GM21619 (cell line): ENCODE results near the gene SLC25A21.
"Not testable (repeated sequence)": the region's sequence is repeated elsewhere in the genome, so short reads cannot be mapped to it uniquely, and the experiment has no call there.

ENCODE experiments used
- ATAC-seq: cut with Tn5 transposase; IDR thresholded peaks from one replicate; pipeline ENCODE4 v1.9.1; 2021; ENCODE audit not compliant: unreplicated experiment

Gene SLC25A21

DNA sequence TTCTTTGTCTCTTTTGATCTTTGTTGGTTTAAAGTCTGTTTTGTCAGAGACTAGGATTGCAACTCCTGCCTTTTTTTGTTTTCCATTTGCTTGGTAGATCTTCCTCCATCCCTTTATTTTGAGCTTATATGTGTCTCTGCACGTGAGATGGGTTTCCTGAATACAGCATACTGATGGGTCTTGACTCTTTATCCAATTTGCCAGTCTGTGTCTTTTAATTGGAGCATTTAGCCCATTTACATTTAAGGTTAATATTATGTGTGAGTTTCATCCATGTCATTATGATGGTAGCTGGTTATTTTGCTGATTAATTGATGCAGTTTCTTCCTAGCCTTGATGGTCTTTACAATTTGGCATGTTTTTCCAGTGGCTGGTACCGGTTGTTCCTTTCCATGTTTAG, 276.1 kb downstream of the SLC25A21 start:
- not testable (repeated sequence) for ATAC-seq

DNA sequence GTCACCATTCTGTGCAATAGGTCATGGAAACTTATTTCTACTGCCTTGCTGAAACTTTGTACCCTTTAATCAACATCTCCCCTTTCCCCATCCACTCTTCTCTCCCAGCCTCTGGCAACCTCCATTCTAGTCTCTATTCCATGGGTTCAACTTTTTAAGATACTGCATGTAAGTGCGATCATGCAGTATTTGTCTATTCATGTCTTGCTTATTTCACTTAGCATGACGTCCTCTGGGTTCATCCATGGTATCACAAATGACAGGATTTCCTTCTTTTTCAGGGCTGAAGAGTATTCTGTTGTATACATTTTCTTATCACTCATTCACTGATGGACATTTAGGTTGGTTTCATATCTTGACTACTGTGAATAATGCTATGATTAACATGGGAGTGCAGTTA, 288.4 kb downstream of the SLC25A21 start:
- ATAC-seq = no peak

DNA sequence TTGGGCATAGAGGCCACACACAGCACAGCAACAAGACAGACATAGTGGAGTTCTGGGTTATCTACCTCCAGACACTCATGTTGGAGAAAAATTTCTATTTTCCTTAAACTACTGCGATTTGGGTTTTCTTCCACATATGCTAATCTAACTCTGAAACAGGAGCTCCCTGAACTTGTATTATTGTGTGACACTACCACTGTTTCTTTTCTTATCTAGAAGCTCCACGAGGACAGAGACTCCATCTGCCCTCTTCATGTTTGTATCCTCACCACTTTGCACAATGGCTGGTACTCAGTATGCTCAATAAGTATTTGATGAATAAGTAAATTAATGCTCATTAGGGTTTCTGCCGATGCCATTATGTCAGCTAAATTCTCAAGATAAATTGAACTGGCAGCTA, 292.1 kb downstream of the SLC25A21 start:
- ATAC-seq = no peak

DNA sequence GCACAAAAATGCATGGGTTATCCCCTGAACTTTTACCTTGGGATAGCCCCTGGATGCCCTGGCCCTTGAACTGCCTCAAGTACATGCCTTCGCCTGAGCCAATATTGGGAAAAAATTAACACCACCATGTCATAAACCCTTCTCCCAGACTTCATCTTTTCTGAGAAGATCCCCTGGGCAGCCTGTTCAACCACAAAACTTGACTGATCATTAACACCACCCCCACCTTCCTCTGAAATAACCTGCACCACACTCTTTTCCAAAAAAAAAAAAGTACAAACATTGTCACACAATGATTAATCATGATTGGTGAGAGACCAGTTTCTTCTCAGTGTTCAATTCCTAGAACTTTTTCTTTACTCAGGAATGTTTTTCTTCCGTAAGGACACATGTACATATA, 292.8 kb downstream of the SLC25A21 start:
- no peak for ATAC-seq

DNA sequence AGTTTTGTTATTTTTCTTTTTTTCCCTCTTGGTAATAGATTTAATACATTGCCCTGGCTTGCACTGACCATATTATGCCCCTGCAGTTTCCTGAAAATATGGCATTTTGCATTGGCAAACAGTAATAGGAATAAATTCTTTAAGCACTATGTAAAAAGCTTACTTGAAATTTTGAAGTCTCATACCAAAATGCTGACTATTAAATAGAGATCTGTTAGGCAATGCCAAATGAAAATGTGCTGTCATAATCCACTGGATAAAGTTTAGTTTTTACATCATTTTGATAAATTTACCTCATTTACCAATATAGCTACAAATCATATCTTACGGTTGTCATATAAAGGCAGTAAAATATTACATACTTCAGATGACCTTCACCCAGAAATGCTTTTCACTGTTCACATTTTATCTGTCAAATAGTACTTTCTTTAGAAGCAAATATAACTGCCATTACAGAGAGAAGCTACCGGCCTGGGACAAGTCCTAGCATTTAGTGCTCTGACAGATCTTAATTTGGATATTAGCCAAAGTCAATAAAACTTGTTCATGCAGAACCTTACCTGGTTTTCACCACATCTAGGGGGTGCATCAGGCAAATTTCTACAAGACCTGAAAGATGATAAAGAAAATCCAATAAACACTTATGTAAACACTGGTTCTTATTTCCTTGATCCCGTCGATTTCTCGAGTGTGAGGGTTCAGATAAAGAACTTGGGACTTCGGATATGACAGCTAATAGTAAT, 297.8 kb downstream of the SLC25A21 start:
- no peak for ATAC-seq

DNA sequence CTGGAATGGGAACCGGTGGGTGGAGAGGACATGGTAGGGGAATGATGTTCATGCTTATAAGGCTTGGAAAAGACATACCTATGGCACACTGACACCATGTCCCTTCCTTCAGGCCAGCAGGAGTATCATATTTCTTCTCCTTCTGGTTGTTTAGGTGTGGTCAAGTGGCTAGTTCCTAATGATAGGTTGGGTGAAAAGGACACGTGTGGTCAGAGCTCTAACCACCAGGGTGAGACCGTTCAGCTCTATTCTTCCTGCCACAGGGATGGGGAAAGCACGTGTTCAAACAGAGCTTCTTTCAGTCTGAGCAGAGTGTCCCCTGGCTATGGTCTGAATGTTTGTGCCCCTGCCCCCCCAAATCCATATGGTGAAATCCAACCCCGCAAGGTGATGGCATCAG, 301.6 kb downstream of the SLC25A21 start:
- no peak for ATAC-seq

DNA sequence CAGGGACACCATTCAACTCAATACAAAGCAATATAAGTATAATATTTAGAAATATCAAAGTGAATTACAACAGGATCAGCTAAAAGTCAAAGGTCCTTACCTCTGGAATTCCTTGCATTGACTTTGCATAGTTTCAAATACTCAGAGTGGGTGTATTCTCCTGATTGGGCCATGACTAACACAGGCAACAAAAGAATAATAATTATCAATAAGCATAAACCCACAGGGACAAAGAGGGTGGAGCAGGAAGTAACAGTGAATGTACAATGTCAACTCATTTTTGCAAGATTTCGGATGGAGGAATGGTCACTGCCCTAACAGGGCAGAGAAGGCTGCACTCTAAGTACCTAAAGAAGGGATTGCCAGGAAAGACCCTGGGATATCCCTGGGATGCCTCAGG, 303.3 kb downstream of the SLC25A21 start:
- ATAC-seq = no peak

DNA sequence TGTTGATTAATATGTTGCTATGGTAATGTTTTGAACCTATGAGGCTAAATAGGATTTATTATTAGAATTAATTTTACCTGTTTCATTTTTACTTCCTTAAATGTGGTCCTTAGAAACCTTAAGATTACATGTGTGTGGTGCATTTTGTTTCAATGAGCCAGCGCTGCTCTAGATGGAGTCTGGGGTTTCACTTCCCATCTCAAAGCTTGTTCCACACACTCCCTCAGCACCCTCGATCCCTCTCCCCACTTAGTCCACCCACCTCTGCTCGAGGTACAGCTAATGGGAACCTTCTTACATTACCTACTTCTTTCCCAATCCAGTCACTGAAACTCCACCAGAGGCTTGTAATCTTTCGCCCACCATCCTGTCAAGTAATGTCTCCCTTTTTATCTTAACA, 305.5 kb downstream of the SLC25A21 start:
- ATAC-seq = peak; percentile 60

DNA sequence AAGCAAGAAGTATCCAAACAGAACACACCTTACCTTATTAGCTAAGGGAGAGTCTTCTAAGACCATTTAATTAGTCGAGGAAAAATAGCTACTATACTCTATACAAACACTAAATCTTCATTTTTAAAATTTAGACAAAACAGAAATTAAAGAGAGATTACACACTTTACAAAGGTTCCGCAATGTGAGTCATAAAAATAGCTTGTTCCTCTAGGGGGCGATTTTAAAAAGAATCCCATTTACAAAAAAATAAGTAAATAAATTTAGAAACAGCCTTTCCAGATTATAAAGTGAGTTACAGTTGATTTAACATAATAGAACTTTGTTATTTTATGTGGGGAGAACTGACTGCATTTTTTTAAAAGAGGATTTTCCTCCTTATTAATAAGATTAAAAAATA, 309.1 kb downstream of the SLC25A21 start:
- ATAC-seq = no peak

DNA sequence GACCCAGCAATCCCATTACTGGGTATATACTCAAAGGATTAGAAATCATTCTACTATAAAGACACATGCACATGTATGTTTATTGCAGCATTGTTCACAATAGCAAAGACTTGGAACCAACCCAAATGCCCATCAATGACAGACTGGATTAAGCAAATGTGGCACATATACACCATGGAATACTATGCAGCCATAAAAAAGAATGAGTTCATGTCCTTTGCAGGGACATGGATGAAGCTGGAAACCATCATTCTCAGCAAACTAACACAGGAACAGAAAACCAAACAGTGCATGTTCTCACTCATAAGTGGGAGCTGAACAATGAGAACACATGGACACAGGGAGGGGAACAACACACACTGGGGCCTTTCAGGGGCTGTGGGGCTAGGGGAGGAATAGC, 310.2 kb downstream of the SLC25A21 start:
- ATAC-seq = not testable (repeated sequence)

DNA sequence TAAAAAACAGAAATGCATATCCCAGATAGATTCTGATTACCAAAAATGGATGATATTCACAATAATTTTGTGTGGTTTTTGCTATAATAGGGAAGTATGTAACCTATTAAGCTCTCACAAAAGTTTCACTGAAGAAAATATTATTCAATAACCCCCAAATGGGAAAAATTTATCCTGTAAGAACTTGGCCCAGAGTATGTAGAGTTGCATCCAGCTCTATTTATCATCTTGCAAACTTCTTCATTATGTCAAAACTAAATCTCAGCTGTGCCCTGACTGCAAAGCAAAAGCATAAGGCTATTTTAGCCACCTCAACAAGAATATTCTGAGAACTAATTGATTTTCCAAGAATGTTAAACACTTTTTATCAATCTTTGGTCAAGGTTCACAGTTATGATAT, 311.6 kb downstream of the SLC25A21 start:
- no peak for ATAC-seq

DNA sequence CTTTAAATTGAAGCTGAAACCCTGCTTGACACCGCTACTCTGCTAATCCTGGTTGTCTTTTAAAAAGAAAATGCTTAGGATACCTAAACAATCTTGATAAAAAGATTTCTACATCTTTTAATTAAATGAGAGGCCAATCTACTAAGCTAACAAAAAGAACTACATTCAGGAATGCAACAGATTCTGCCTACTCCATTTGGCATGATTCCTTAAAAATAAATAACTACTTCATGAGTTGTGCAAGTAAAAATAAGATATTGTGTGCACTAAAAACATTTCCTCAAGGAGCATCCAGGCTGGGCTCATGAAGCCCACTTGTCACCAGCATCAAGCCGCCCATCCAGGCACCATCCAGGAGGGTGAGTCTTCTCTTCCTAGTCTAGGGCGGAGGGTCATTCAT, 313.3 kb downstream of the SLC25A21 start:
- no peak for ATAC-seq

DNA sequence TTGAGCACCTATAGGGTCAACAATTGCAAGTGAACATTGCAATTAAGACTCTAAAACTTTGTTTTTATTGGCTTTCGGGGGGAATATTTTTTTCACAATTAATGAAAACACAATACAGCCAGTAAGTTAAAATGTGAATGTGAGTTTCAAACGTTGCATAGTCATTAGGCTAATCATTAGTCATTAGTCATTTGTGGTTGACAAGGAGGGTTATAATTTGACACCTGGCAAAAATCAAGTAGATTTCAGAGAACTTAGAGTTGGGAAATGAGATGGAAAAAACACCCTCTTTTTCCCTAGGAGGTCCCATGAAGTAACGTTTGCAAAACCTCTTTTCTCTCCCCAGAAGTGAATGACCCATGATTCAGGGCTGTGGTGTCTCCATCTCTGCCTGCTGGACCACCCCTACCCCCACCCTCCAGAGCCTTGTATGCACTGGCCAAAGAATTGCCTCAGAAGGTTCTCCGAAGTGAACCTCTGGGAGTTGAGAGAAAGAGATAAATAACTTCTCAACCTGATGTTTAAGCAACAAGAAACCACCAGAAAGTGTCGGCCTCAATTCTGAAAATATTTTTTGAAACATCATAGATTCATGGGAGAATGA, 314.5 kb downstream of the SLC25A21 start:
- ATAC-seq = no peak

DNA sequence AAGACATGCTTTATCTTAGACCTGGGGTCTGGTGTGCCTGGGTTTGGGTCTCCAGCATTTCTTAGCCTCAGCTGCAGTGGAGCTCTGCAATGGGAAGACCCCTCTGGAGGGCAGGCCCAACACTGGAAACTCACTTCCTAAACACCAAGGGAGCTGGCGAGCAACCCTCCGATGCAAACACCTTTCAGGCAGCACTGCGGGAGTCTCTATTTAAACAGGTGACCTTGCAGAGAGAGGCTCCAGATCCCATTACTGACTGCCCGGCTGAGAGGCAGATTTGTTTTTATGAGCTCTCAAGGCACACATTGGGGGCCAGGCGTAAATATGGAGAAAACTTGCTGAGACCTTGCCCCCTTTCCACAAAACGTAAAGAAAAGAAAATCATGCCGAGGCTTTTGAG, 315.3 kb downstream of the SLC25A21 start:
- ATAC-seq = no peak

DNA sequence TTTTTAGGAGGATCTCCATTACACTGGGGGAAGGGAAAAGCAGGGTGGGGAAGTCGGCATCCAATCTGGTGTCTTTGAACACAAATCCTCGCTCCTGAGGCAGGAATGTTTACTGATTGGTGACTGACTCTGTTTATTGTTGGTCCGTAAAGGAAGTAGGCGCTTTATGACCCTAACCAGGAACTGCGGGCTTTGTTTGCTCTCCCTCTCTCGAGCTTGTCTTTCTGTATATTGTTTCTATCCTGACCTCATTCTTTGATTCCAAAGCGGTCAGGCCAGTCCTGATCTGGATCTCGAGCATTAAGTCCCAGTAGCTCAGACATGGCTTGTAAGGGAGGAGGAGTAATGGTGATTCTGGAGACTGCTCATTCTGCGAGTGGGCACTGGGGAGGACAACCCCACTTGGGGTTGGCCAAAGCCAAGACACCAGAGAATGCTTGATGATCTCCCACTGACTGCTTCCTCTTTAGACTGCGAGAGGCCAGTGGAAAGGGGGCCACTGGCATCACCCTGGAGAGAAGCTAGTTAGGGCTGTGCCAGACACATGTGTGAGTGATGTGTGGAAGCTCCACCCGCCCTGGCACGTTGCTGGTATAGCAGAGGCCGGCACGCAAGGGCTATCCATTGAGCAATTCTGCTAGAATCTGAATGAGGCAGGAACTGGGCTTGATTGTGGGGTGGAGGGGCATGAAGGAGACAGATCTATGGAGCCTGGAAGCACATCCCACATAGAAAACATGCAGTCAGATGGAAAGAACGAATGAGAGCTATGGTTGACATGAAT, 316.1 kb downstream of the SLC25A21 start:
- ATAC-seq = no peak

DNA sequence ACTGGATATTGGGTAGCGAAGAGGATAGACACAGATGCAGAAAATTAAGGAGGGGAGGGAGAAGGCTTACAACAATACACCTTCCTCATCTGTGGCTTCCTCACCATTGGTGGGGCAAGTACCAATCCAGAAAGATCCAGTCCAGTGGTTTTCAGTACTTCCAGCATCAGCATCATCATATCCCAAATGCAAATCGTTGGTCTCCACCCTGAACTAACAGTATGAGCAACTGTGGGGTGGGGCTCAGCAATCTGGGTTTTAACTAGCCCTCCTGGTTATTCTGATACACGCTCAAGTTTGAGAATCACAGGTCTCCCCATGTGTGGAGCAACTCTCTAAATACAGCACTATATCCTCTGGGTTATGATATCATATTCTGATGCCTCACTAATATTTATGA, 317.0 kb downstream of the SLC25A21 start:
- ATAC-seq = no peak

DNA sequence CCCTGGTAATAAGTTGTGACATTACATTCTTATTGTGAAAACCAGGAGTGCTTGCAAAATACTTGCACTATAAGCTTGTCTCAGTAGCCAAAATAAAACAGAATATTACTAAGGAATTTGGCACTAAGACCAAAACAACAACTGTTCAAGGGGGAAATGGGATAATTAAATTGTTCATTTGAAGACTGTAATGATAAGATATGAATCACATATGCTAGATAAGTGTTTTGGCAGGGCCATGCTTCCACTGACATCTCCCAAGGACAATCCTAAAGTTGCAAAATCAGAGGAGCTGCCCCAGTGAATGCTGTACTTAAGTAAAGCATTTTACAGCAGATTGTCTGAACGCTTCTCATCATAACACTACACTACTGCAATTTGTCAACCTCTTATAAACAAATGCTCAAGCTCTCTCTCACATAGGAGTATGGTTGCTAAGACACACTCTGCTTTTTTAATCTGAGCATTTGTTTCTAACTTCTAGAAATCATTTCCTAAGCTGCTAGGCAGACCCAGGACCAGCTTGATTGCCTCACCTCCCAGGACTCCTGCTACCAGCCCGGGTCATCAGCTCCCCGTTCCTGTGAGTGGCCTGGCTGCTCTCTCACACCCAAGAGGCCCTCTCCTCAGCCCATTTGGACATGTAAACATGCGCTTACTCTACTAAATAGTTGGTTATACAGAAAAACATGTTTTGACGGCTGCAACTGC, 319.3 kb downstream of the SLC25A21 start:
- ATAC-seq = no peak

DNA sequence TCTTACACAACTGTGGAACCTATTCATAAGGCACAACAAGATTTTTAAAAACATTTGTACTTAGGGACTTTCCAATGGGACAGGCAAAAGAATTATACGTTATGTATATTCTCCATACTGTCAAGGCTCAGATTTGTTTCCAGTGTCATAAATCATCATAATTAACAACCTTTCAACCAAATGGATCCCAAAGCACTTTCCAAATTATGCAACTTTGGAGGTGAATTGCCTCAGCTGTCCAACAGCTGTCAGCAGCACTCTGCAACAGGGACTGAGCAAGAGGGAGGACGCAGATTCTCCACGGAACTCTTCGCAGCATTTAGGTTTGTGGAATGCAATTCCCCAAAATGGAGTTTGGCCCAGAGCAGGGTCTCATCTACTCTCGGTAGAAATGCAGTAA, 324.2 kb downstream of the SLC25A21 start:
- no peak for ATAC-seq

DNA sequence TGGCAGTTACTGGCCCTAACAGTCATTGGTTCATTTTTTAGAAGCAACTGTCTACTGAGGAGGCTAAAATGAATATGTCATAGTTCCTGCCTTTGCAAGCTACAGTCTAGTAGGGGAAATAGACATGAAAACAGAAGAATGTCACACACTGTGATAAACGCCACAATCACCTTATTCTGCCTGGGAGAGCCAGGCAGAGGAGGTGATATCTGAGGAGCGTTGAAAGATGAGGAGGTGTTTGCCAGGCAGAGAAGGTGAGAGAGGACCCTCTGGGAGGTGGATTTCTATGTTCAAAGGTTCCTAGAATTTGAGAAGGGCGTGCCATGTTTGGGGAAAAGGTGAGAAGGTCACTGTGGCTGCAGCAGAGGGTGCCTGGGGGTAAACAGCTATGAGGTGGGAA, 325.0 kb downstream of the SLC25A21 start:
- ATAC-seq = no peak

DNA sequence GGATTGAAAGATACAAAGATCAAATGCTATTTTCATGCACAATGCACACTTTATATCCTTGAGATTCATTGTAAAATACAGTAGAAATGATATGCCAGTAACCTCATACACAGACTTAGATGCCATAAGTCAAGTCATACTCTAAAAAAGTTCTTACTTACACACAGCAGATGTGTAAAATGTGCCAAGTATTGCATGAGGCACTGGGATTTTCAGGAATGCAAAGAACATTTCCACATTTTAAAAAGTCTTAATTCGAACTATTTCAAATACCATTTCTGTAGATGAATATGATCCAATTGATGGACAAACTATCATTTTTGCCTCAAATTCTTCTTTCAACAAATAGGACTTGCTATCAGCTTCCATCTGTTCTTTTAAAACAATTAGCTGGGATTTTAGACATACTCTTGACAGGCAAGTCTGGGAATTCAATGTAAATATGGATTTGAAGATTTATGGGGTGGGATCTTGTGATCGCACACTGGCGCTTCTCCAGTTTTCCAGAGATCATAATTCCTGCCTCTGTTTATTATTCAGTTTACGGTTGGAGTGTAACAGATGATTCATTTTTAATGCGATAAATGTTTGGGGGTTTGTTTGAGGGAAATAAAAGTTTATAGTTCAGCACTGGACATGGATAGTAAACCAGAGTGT, 326.9 kb downstream of the SLC25A21 start:
- ATAC-seq = no peak
